GM19372 (cell line): ENCODE results near the gene TSC22D4.
A peak's percentile ranks its signal among the peaks of the same experiment; 100 is the strongest.

Experiments used
- ATAC-seq: cut with Tn5 transposase; IDR thresholded peaks from one replicate; pipeline ENCODE4 v1.9.1; 2021; ENCODE audit warnings: mild to moderate bottlenecking, low read depth, moderate library complexity; ENCODE audit not compliant: unreplicated experiment

The TSC22D4 gene

DNA sequence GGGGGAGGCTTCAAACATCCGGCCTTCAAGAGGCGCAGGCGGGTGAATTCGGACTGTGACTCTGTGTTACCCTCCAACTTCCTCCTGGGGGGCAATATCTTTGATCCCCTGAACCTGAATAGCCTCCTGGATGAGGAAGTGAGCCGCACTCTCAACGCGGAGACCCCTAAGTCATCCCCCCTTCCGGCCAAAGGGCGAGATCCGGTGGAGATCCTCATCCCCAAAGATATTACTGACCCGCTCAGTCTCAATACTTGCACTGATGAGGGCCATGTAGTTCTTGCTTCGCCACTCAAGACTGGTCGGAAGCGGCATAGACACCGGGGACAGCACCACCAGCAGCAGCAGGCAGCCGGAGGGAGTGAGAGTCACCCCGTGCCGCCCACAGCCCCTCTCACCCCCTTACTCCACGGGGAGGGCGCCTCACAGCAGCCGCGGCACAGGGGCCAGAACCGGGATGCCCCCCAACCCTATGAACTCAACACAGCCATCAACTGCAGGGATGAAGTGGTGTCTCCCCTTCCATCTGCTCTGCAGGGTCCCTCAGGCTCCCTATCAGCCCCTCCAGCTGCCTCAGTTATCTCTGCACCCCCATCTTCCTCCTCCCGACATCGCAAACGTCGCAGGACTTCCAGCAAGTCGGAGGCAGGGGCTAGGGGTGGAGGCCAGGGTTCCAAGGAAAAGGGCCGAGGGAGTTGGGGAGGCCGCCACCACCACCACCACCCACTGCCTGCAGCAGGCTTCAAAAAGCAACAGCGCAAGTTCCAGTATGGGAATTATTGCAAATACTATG, 48.3 kb downstream of the TSC22D4 start:
- no peak for ATAC-seq

DNA sequence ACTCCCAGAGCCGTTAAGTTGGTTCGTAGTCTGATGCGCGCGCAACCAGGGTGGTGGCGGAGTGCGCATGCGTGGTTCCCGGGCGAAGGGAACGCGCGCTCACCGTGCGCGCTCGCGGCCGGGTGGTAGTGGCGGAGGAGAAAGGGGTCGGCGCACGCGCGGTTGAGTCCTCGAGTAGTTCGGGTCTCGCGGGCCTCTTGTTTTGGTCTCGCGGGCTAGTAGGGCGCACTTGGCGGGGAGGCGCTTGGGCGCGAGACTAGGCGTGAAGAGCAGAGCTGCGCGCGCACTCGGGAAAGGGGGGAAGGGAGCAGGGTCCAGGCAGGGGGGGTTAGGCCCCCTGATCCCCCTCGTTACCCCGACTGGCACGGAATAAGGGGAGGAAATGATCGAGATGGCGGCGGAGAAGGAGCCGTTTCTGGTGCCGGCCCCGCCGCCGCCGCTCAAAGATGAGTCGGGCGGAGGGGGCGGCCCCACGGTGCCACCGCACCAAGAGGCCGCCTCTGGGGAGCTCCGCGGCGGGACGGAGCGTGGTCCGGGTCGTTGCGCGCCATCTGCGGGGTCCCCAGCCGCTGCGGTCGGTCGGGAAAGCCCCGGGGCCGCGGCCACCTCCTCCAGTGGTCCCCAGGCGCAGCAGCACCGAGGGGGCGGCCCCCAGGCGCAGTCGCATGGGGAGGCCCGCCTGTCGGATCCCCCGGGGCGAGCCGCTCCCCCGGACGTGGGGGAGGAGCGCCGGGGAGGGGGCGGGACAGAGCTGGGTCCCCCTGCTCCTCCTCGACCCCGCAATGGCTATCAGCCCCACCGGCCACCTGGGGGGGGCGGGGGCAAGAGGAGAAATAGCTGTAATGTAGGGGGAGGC, 49.1 kb downstream of the TSC22D4 start, which contains the start of gene MEPCE:
Gene MEPCE, plus strand, starts transcription at position 195 of the 856 bp plus-strand sequence. Its CDS starts 188 bp downstream, at position 383.
- ATAC-seq = peak; percentile 40

DNA sequence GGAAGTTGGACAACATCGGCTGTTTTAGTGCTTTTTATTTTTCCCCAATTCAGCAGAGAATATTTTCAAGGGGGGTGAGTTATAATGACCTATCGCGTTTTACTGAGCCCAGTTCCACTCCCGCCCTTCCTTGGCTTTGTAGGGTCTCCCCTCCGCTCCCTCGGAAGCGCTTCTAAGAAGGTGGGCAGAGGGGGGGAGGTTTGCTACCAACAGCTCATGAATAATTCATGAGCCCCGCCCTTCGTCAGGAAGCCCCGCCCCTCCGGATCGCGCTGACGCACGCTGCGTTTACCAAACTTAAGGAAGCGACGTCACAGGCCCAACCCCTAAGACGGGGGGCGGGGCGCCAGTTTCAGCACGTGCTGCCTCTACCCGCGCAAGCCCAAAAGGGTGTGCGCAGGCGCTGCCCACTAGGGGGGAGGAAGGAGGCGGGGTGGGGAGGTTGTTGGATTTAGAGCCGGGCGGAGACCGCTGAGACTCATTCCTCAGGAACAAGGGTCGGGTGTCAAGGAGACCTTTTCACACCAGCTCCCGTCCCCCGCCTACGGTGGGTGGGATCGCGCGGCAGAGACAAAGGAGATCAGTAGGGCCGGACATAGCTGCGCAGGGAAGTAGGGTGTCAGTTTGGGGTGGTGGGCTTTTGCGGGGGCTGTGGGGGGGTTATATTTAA, 49.9 kb downstream of the TSC22D4 start:
- peak; percentile 45 for ATAC-seq

DNA sequence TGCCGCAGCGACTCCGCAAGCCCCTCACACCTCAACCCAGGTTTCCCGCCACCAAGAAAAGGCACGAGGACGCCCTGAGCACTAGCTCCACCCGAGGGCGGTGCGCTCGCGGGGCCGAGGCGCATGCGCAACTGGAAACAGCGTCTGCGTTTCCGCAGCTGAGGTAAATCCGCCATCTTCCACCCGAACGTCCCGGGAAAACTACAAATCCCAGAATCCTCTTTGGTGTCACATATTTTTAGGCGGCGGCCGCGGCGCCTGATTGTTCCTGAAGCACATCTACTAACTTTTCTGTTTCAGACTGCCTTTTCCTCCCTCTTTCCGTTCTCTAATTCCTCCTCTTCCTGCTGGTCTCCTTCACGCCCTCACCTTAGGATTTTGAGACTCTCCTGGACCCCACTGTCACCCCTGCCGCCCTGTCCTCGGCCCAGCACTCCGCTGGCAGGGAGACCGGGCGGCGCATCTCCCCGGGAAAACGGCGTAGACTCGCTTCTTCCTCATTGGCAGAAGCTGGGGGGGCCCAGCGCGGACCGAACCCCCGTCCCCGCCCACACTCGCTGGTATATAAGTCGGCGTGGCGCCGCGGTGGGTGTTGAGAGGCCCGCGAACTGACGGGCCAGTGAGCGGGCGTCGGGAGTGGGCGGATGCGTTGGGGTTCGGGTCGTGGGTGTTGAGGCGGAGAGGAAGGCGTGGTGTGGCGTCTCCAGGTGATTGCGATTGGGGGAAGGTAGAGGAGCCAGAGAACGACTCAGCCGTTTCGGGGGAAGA, 50.6 kb downstream of the TSC22D4 start, which contains the start of gene ZCWPW1:
Gene ZCWPW1, minus strand, starts transcription at position 505 of the 768 bp plus-strand sequence. CDS start 8,054 bp downstream, outside the sequence.
- peak; percentile 35 for ATAC-seq

GRCh38 chr7:100427762-100428198, 51.2 kb downstream of the TSC22D4 start:
- no peak for ATAC-seq

DNA sequence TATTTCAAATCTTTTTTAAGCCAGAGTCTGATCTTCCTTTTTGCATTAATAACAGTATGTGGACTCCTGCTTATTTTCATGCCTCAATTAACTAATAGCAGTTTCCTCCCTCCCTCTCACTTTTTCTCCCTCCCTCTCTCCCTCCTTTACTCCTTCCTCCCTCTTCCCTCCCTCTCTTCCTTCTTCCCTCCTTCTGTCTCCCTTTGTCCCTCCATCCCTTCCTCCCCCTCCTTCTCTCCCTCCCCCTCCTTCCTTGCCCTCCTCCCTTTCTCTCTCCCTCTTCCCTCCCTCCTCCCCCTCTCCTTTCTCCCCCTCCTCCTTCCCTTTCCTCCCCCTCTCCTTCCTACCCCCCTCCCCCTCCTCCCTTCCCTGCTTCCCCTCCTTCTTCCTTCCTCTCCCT, 52.5 kb downstream of the TSC22D4 start:
- ATAC-seq = no peak

GRCh38 chr7:100425347-100425746, 53.7 kb downstream of the TSC22D4 start:
- ATAC-seq = no peak

DNA sequence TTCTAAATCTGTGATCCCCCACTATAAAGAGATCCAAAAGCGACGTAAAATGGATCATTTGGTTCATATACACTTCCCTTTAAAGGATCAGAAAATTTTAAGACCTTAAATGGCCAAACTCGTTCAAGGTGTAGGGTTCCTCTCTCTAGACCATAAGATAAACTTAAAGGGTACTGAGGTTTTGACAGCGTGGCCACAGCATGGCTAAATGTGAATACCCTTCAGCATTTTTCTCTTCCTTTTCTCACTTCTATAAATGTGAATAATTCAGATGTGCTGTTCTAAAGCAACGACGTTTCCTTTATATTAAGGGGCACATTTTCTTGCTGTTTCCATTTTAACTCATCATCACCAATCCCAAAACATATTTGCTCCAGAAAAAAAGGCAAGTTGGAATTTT, 55.7 kb downstream of the TSC22D4 start:
- ATAC-seq = no peak

DNA sequence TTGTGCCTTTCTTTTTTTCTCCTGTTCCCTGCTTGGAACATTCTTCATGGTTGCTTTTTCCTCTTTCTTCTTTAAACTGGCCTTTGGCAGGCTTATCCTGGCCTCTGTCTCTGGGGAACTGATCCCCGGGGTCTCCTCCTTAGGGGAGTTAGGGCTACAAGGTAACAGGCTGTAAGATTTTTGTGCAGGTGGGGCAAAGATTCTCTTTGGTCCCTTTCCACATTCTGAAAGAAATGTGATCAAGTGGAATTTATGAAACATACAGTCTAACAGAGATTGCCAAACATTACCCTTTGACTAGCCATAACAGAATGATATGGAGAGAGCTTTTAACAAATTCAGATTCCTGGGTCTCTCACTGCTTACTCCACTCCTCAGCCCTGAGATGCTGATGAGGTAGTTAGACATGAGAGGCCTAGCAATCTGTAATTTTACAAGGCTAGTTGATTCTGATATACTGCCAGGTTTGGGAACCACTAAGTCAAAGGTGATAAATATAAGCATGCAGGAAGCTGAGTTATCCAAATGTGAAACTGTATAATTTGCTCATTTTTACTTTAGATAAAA, 59.3 kb downstream of the TSC22D4 start:
- no peak for ATAC-seq

GRCh38 chr7:100418930-100419659, 59.9 kb downstream of the TSC22D4 start:
- no peak for ATAC-seq
